Measurements from ENCODE around the gene LRRTM4. TPM values are rescaled to one million over a fixed set of nuclear protein-coding genes. Genes with fewer than 3 reads are reported as not detected.
"Not testable (repeated sequence)": the region's sequence is repeated elsewhere in the genome, so short reads cannot be mapped to it uniquely, and the experiment has no call there.

The LRRTM4 gene
- total RNA-seq, 1 donor from 2014 or later, result 2.4 TPM

DNA sequence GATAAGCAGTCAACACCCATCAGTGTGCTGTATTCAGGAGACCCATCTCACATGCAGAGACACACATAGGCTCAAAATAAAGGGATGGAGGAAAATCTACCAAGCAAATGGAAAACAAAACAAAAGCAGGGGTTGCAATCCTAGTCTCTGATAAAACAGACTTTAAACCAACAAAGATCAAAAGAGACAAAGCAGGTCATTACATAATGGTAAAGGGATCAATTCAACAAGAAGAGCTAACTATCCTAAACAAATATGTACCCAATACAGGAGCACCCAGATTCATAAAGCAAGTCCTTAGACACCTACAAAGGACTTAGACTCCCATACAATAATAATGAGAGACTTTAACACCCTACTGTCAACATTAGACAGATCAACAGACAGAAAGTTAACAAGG, 358.2 kb downstream of the LRRTM4 start:
- DNase-seq, result not testable (repeated sequence)

DNA sequence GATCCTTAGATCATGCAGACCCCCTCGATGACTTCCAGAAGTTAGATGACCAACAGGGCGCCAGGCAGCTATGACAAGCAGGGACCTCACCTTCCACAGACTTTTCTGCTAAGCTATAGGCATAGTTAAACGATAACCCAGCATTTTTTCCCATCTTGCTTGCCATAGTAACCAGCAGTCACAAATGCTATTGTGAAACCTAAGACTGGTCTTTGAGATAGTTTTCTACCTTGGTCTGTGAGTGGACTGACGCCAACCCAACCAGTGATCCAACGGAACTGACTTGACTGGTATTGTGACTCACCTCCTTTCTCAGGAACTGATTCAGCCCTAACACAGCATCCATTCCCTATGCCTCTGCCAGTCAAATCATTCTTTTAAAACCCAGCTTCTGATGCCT, 361.2 kb downstream of the LRRTM4 start:
- DNase-seq, result no peak

DNA sequence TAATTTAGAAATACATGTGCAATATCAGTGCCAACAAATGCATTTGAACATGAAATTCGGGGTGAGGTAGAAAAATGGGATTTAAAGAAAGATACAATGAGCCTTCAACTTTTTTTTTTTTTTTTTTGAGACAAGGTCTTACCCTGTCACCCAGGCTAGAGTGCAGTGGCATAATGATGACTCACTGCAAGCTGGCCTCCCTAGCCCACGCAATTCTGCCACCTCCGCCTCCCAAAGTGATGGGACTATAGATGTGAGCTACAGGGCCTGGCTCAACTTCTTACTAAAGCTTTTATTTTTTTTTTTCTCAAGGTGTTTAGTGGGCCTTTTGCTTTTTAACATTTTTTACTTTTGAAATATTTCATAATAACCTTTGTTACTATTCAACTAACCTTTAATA, 365.6 kb downstream of the LRRTM4 start:
- no peak for DNase-seq

DNA sequence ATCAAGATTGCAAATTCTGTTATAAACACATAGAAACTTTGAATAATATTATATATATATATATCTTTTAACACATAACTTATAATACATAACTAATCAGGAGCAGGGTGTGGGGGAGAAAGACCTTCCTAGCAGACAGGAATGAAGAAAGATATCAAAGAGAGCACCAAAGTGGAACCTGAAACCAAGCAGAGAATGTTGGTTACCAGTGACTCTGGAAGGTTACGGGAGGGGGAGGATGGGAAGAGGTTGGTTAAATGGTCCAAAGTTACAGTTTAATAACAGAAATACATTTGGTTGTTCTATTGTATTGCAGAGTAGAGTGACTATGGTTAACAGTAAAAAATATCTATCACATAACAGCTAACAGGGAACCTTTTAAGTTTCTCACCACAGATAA, 366.7 kb downstream of the LRRTM4 start:
- DNase-seq, result no peak

DNA sequence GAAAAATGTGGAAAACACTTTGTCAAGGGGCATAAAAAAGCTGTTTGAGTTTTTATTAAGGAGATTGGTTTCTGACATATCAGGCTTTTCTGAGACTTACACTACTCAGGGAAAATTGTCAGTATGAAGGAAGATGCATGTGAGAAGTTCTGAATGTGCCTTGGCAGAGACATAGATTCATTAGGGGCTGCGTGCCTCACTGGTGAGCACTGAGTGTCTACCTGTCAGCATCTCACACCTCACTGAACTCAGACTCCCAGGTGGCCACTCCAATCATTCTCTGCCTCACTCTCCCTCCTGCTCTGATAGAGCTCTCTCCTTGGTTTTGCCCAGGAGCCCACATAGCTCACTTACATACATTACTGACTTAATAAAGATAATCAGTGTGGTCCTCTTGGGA, 372.6 kb downstream of the LRRTM4 start:
- no peak for DNase-seq

DNA sequence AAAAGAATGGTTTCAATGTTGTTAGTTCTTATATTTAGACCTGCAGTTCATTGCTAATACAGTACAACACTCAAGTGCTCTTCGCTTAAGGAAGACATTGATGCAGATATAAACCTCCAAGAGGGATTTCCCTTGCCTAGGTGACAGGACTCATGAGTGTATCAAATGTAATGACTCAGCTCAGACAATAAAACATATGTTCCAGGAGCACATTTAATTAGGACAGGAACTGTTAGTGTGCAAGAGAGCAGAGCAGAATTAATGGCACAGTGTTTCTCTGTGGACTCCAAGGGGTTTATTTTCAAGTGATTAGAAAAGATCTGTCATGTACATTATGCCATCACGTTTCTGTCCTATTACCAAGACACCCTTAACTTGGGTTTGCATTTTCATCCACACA, 375.0 kb downstream of the LRRTM4 start:
- no peak for DNase-seq

DNA sequence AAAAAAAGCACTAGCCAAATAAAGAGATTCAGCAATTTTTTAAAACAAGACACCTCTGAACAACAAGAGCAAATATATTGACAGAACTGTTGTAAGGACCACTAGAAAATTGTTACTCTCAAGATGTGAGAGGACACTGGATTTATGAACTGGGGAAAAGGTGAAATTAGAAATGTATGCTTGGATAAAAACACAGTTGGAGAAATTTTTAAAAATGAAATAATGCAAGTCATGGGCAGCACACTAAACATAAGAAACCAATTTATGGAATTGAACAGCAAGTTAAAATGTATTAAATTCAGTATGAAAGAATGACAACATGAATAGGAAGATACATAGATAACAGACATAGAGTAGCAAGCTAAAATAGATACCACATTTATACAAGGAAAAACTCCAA, 377.4 kb downstream of the LRRTM4 start:
- no peak for DNase-seq

DNA sequence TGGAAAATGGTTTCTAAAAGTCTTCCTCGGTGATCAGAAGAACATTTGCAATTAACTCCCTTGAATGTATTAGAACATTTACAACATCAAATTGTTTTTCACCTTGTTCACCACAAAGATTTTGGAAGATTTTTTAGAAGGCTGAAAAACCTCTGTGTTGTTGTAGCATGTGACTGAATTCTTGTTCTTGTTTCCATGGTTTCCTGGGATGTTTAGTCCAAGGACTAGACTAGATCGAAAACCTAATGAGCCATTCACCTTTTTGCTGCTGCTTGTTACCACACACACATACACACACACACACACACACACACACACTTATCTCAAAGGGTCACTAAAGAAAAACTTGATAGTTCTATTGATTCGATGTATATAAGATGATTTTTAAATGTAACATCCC, 380.0 kb downstream of the LRRTM4 start:
- DNase-seq, result no peak

DNA sequence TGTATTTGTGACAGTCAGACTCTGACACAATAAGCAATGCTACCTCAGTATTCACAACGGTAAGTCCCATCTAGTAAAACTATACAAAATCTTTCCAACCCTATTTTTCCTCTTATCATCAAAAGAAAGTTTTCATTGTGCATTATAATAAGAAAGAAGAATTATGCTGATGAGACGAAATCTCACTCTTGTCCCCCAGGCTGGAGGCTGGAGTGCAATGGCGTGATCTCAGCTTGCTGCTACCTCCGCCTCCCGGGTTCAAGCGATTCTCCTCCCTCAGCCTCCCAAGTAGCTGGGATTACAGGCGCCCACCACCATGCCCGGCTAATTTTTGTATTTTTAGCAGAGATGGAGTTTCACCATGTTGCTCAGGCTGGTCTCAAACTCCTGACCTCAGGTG, 393.7 kb downstream of the LRRTM4 start:
- not testable (repeated sequence) for DNase-seq

DNA sequence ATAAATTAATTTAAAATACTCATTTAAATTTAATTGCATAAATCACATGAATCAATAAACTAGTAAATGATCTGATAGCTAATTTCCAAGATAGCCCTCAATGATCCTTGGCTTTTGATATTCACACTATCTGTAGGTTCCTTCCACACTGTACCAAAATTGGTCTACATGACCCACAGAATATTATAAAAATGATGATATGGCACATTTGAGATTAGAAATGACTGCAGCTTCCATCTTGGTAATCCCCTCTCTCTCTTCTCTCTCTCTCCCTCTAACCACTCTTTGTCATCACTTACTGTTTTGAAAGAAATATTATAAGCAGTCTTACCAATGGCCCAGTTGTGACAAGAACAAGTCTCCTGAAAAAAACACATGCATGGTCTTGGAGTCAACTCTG, 394.8 kb downstream of the LRRTM4 start:
- DNase-seq, result no peak

DNA sequence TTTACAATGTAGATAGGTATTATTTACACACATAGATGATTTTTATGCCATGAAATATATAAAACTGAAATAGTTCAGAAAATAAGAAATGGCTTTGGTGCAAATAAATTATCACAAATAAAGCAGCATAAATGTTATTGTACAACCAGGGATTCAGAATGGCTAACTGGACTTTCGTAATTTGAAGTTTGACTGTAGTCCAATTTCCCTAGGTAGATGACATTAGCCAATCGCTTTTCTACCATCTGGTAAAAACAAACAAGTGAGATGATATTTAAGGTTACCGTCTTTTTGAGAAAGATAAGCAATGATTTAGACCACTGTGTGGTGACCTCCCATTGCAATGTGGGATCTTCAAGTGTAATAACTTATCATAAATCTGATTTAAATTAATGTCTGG, 400.7 kb downstream of the LRRTM4 start:
- DNase-seq, result no peak

DNA sequence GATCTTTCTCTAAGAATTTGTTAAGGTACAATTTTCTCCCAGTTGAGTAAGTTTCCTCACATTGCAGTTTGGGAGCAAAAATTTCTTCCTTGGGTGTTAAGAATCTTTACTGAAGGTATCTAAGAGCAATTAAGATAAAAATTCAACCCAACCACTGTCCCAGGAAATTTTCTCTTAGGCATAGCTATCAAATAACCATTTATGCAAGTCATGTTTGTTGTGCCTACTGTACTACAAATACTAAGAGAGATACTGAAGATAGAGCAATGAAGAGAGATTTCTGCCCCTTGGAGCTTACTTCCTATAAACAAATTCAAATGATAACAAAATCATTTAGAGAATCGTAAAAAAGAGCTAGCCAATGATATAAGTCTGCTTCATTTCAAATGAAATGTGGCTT, 402.8 kb downstream of the LRRTM4 start:
- DNase-seq, result no peak

DNA sequence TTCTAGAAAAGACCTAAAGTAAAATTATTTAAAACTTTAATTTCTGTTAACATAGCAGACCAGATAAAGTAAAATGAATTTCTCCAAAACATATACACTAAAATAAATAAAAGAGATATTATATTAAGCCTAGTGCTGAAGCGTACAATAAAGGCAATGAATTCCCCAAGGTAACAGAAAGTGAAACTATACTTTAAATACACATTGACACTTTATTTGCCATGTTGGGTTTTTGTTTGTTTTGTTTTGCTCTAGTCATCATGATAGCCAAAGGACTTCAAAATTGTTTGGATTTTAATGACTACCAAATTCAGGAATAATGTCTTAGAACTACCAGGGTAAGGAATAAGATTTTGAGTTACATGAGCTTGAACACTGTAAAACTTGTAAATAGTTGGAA, 413.3 kb downstream of the LRRTM4 start:
- no peak for DNase-seq

DNA sequence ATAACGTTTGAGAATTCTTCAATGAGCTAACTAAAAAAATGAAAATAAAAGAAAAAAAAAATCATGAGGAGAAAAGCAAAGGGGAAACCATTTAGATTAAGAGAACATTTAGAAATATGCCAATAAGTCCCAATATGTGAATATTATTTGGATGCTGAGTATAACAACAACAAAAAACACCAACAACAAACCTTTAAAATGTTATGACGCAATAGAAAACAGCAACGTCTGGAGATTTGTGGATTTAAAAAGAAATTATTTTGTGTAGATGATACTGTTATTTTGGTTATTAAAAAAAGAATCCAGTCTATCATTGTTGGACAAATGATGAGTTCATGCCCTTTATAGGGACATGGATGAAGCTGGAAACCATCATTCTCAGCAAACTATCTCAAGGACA, 417.2 kb downstream of the LRRTM4 start:
- no peak for DNase-seq

DNA sequence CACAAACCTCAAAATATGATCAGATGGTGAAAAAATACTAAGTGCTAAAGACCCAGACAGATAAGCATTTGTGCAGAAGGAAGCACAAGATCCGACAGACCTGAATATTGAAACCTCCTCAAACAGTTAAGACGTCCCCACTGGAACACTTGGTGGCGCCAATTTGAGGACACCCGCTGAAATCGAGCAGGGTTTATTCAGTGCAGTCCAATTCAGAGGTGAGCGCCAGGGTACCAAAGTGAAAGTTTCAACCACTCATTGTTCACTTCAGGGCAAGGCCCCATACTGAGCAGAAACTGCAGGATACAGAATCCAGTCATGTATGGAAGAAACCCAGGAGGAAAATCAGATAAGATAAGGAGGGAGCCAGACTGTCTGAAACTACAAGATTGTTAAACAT, 417.6 kb downstream of the LRRTM4 start:
- no peak for DNase-seq

DNA sequence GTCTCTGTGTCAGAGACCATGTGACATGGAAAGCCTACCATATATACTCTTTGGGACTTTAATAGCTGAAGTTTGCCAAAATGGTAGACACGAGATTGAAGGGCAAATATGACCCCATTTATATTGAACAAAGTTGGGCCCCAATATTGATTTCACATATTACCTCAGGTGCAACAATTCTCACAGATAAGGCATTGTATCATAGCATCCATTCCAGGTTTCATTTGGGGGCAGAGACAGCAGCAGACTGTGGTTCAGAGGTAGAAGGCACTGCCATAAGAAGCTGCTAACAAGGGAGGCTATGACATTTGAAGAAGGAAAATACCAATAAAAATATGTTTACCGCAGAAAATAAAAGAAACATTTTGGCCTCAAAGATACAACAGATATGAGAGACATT, 419.2 kb downstream of the LRRTM4 start:
- DNase-seq, result no peak

DNA sequence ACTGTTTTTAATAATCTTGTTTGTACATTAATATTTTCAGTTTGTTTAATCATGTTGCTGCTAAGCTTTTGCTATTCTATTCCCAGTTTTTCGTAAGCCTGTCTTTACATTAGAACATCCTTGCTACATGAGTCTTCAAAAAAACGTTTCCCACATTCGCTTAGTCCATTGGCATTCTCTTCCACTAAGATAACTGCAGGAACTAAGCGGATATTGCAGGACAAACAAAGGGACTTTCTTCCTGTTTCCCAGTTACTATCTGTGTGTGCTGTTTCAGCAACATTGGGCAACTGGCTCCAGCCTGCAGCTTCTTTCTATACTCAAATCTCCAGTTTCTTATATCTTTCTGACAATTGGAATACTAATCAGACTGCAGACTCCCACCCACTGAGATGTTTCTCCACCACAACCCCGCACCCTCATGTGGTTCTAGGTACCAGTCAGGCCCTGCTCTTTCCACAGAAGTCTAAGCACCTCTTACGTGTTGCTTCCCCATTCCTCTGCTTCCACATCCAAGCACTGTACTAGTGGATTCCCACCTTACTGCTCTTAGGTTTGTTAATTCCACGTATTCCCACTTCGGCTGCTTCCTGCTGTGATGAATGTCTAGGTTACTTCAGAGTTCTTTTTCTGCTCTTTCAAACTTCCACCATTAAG, 420.3 kb downstream of the LRRTM4 start:
- DNase-seq, result no peak

DNA sequence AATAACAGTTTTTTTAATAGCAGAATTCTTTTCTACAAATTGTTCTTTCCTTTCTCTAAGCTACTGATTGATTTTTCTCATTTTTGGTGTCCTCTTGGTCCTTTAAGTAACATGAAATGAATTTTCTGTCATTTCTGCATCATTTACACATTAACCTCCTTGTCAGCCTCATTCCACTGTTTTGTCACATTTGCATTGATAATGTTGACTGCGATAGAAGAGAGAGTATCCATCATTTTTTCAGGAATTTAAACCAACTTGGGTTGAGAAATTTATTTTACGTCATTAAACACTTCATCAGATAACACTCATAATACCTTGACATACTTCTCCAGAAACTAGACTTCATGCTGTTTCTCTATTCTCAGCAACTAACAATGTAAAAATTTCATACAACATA, 422.2 kb downstream of the LRRTM4 start:
- no peak for DNase-seq

DNA sequence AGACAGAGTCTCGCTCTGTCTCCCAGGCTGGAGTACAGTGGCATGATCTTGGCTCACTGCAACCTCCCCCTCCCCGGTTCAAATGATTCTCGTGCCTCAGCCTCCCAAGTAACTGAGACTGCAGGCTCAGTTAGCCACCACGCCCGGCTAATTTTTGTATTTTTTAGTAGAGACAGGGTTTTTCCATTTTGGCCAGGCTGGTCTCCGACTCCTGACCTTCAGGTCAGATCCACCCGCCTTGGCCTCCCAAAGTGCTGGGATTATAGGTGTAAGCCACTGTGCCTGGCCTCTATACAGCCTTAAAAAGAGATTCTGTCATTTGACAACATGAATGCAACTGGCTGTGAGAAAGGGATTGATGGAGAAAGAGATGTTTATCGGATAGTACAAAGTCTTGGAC, 426.7 kb downstream of the LRRTM4 start:
- DNase-seq, result not testable (repeated sequence)

DNA sequence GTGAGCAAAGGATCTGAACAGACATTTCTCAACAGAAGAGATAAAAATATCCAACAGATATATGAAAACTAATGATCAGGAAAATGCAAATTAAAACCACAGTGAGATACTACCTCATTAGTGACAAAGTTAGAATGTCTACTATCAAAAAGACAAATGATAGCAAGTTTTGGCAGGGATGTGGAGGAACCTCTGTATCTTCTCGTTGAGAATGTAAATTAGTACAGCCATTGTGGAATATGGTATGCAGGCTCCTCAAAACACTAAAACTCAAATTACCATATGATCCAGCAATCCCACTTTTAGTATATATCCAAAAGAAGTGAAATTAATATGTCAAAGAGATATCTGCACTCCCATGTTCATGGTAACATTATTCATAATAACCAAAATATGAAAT, 427.1 kb downstream of the LRRTM4 start:
- no peak for DNase-seq

DNA sequence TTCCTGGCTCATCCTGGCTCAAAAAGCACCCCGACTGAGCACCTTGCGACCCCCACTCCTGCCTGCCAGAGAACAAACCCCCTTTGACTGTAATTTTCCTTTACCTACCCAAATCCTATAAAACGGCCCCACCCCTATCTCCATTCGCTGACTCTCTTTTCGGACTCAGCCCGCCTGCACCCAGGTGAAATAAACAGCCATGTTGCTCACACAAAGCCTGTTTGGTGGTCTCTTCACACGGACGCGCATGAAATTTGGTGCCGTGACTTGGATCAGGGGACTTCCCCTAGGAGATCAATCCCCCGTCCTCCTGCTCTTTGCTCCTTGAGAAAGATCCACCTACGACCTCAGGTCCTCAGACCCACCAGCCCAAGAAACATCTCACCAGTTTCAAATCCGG, 433.8 kb downstream of the LRRTM4 start:
- not testable (repeated sequence) for DNase-seq

DNA sequence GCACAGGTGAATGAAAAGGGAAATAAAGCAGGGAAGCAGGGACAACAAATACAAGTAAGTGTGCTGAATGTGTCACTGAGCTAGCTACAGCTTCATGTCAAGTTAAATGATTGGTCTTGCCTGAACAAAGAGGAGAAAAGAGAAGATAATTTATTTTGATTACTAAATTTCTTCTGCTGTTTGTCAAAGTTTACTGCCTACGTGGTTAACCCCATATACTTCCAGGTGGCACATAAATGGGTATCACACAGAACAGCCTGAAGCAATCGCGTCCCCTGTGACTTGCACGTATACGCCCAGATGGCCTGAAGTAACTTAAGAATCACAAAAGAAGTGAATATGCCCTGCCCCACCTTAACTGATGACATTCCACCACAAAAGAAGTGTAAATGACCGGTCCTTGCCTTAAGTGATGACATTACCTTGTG, 434.2 kb downstream of the LRRTM4 start:
- DNase-seq, result no peak

DNA sequence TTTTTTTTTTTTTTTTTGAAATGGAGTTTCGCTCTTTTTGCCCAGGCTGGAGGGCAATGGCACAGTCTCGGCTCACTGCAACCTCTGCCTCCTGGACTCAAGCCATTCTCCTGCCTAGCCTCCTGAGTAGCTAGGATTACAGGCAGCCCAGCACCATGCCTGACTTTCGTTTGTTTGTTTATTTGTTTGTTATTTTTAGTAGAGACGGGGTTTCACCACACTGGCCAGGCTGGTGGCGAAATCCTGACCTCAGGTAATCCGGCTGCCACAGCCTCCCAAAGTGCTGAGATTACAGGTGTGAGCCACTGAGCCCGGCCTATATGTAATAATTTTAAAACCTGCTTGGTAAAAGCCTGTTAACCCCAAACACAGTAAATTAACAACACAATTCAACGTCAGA, 435.7 kb downstream of the LRRTM4 start:
- no peak for DNase-seq

DNA sequence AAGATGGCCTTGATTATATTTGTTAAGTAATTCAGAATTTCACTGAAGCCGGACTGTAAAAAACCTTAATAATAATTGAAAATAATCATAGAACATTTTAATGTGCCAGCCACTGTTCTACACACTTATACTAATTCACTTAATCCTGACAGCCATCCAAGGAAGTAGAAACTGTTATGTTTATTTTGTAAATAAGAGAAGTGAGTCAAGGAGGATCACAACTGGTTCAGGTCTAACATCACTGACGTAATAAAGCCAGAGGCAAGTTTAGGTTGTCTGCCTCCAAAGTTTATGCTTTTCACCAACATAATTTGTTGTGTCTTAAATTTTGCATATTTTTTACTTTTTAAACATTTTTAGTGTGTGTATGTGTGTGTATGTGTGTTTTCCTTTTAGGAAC, 436.1 kb downstream of the LRRTM4 start:
- no peak for DNase-seq

DNA sequence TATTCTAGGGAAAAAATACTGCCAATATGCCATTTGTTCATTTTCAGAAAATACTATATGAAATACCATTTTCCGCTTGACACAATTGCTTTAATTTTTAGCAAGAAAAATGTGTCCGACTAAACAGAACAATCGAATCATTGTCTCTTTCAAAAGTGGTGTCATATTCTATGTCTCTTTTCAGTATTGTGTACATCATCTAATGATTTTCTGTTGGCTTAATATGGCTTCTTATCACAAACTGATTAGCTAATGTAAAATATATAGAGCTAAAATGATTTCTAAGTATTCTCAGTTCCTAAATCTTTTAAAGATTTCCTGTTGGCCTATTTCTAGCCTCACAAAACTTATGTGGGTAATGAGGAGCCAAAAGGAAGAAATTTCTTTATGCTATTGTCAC, 436.6 kb downstream of the LRRTM4 start:
- no peak for DNase-seq
